HG03039 (cell line): ENCODE data around the gene ZFP3.
"Not testable (repeated sequence)": the region's sequence is repeated elsewhere in the genome, so short reads cannot be mapped to it uniquely, and the experiment has no call there.

Source experiments
- ATAC-seq: cut with Tn5 transposase; IDR thresholded peaks from one replicate; pipeline ENCODE4 v1.9.1; 2021; ENCODE audit warnings: mild to moderate bottlenecking, moderate library complexity; ENCODE audit not compliant: unreplicated experiment

The ZFP3 gene

DNA sequence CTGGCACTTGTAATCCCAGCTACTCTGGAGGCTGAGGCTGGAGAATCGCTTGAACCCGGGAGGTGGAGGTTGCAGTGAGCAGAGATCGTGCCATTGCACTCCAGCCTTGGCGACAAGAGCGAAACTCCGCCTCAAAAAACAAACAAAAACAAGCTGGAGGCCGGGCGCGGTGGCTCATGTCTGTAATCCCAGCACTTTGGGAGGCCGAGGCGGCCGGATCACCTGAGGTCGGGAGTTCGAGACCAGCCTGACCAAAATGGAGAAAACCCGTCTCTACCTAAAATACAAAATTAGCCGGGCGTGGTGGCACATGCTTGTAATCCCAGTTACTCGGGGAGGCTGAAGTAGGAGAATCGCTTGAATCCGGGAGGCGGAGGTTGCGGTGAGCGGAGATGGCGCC lies 992 bp upstream of the ZFP3 start:
- not testable (repeated sequence) for ATAC-seq

DNA sequence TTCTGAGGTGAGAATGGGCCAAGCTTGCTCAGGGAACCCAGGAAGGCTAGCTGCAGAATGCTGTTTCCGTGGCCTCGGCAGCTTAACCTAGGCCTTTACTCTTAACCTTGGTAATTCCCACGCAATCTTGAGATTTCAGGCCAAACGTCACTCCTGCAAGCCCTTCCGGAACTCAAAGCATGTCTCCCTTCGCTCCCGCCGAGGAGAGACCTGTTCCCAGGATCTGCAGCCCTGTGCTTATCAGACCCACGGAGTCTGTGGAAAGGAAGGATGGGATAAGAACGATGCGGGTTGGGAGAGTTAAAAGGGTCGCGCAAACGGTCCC lies 524 bp upstream of the ZFP3 start:
- peak; percentile 12 for ATAC-seq

GRCh38 chr17:5080591-5080990 lies 2.3 kb downstream of the ZFP3 start:
- no peak for ATAC-seq

DNA sequence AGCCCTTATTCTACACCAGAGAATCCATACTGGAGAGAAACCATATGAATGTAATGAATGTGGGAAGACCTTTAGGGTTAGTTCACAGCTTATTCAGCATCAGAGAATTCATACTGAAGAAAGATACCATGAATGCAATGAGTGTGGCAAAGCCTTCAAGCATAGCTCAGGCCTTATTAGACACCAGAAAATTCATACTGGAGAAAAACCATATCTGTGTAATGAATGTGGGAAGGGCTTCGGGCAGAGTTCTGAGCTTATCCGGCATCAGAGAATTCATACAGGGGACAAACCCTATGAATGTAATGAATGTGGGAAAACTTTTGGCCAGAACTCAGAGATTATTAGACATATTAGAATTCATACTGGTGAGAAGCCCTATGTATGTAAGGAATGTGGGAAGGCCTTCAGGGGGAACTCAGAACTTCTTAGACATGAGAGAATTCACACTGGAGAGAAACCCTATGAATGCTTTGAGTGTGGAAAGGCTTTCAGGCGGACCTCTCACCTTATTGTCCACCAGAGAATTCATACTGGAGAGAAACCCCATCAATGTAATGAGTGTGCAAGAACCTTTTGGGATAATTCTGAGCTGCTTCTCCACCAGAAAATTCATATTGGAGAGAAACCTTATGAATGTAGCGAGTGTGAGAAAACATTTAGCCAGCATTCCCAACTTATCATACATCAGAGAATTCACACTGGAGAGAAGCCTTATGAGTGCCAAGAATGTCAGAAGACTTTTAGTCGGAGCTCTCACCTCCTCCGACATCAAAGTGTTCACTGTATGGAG lies 14.1 kb downstream of the ZFP3 start:
- ATAC-seq, result no peak

DNA sequence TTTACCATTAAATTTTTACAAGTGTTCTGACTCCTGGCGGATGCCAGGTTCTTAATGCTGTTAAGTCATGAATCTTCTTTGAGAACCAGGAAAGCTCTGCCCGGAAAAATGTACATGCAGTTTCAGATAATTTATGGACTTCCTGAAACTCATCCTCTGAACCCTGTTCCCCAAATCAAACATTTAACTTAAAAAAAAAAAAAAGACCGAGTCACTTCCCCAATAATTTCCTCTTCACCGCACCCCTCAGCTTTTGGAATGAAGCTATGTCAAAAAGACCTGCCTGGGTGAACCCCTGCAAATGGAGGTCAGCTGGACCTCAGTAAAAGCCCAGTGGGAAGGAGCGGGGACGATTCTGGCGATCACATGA lies 18.4 kb downstream of the ZFP3 start:
- no peak for ATAC-seq

DNA sequence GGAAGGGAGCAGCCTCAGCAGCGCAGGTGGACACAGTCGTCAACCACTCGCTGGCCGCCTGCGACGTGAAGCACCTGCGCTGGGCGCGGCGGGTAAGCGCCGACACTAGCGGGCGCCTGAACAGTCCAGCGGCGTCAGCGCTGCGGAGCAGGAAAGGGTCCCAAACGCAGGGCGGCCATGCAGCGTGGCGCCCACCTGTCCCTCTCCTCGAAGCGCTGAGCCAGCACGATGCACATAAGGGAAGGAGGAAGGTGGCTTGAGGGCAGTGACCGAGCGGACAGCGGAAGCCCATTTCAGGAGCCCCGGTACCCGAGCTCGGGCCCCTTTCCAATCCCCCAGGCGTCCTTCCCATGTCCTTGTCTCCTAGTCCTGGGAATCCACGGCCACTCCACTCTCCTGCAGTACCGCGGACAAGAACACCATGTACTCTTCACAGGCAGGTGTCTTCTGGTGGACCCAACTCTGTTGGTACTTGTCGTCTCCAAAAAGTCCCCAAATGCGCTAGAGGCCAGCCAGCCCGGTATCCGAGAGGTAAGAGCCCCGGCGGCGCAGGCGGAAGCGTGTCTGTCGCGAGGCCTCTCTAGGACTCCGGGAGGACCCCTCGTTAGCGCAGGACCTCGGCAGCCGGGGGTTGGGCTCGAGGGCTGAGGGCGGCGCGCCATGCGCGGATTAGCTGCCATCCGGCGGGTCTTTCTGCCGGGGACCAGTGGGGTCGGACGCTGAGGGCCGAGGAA lies 19.0 kb downstream of the ZFP3 start:
- no peak for ATAC-seq

DNA sequence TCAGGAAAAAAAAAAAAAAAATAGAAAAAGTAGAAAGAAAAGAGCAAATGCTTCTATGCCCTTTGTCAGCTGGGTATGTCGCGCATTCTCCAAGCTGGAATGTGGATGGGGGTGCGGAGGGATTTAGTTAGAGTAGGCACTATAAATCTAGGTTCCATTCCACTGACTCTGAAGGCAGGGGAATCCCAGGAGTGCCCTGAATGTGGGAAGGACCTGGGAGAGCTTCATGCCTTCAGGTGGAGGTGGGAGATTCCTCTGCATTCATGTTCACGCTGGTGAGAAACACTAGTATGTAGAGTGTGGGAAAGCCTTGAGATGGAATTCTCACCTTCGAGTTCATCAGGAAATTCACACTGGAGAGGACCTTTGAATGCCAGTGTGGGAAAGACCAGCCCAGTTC lies 21.0 kb downstream of the ZFP3 start:
- no peak for ATAC-seq

- no peak for ATAC-seq
Observed at GRCh38 chr17:5100832-5101231, 22.6 kb downstream of the ZFP3 start.

- no peak for ATAC-seq
Observed at GRCh38 chr17:5110816-5111215, 32.5 kb downstream of the ZFP3 start.

DNA sequence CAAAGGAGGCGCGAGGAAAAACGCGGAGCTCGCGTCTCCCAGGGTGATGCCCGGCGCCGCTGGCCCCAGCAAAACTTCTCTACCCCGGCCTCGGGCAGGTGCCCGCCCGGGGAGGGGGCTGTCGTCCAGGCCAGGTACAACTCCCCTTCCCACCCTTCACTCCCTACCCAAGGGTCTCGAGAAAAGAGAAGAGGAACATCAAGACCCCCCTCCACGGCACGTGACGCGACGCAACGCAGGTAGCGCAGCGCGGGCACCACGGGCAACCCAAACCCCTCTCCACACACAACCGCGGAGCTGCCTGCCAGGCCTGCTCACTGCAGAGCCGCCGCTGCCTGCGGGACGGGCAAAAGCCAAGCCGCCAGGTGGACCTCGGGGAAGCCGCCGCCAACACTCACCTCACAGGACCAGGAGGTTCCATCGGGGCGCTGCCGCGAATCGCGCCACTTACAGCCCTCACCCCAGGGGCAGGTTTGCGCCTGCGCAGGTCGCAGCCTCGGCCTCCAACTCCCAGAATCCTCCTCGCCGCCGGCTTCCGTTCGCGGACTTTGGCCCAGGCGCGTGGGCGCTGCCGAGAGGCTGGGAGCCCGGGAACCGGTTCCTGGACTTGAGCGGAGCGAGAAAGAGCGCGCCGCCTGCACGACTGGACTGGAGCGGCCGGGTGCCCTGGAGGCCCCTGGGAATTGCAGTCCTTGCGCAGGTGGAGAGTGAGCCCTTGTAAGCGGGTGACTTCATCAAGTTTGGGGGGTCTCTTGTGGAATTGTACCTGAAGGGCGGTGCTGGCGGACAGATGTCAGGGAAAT lies 33.3 kb downstream of the ZFP3 start, which contains the start of gene ZNF232:
TSS of gene ZNF232 (minus strand) at position 477 of the 803 bp plus-strand sequence. CDS start at position 421, 56 bp downstream.
- ATAC-seq, result peak; percentile 77

GRCh38 chr17:5115673-5116651 lies 37.7 kb downstream of the ZFP3 start, which contains the start of gene USP6:
Gene USP6 (plus strand): TSS chr17:5116032. CDS start chr17:5130368, 14,336 bp downstream.
- ATAC-seq, result no peak

DNA sequence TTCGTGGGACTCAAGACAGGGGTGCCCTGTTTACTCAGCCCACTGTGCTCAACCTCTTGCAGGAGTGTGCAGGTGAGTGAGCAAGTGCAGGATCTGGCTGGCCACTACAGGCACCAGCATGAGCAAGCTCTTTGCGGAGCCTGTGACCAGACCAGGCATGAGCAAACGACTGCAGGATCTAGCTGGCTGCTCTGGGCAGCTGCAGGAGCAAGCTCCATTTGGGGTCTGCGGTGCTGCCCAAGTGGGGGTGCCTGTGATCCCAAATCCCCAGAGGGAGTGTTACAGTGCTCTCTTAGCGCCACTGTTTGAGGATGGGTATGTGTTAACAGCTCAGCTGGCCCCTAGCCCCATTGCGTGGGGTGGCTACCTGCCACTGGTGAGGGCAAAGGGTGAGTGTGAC lies 40.0 kb downstream of the ZFP3 start:
- ATAC-seq, result no peak

GRCh38 chr17:5120036-5120435 lies 41.8 kb downstream of the ZFP3 start:
- no peak for ATAC-seq

DNA sequence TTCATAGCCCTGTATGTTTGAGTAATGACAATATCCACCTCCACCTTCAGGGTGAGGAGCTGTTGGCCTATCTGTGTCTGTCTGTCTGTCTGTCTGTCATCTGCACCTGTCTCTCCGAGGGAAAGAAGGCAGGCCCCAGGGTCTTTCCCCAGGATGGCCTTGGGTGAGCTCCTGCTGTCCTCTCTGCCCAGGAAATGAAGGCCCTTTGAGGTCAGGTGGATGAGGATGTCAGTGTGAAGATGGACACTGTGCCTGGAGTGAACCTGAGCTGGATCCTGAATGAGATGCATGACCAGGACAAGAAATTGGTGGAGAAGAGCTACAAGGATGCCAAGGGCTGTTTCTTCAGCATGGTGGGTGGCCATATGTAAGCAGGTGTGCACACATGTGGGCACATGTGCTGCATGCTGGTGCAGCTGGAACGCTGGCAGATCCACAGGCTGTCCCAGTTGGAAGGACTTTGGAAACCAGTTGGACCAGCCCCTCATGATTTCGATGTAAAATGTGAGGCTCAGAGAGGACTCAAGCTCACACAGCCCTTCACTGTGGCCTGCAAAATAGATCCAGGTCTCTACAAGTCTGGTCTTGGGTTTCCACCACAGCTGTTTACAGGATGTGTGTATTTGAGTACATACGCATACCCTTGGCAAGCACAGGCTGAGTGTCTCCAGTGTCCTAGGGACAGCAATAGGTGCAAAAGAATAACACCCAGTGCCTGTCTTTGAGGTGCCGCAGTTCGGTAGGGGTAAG lies 42.3 kb downstream of the ZFP3 start:
- ATAC-seq, result not testable (repeated sequence)

- no peak for ATAC-seq
Observed at GRCh38 chr17:5121186-5121841, 43.0 kb downstream of the ZFP3 start.

DNA sequence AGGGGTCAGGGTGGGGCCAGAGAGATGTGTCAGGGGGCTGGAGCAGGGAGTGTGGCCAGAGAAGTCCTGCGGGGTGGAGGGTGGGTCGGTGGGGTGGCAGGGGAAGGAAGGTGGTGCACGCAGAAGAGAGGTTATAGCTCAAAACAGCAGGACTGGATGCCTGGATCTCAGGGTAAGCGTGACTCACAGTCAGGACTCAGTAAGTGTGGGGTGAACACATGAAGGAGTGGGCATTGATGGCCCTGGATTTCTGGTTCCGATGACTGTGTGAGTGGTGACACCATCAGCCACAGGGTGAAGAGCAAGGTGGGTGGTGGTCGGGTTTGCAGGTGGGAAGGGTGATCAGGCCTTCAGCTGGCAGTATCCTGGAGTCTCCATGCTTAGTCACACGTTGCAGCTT lies 43.8 kb downstream of the ZFP3 start:
- not testable (repeated sequence) for ATAC-seq

DNA sequence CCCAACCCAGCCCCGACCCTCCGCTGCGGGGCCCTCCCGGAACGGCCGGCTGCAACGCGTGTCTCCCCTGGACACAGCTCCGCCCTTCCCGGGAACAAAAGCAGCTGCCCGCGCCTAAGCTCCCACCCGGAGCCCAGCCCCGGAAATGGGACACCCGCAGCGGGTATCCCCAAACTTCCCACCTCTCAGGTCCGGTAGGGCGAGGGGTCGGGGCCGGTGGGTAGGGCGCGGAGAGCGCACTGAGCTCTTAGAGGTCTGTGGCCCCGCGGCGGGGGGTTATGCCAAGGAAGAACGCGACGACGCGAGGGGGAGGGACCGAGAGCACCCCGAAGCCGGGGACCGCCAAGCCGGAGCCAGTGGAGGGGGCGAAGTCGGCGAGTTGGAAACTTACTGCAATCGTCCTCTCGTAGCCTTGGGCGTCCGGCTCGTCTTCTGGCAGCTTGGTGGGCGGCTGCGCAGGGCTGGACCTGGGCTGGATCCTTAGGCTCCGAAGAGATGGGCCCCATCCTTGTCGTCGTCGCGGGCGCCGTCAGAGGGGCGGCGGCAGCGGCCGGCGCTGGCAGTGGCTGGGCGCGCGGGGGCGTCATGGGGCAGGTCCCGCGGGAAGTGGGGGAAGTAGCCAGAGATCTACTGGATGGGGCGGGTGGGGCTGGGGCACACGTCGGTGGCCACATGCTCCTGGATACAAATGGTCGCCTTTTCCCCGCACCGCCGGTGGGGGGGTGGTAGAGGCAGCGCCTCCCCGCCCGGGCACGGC lies 44.5 kb downstream of the ZFP3 start:
- no peak for ATAC-seq

- ATAC-seq, result no peak
Observed at GRCh38 chr17:5123343-5124124, 45.3 kb downstream of the ZFP3 start.
